ENCODE results near the gene FSIP2.

The FSIP2 gene

GRCh38 chr2:185875136-185875931 is 136.7 kb downstream of the FSIP2 start:
- intact Hi-C loops (cut with DNase I) = no loop called here
- no peak for DNase-seq

GRCh38 chr2:185876234-185876633 is 137.6 kb downstream of the FSIP2 start:
- DNase-seq = no peak
- intact Hi-C loops (cut with DNase I) = no loop called here

- DNase-seq = no peak
- intact Hi-C loops (cut with DNase I) = no loop called here
Observed at GRCh38 chr2:185880396-185880795, 141.8 kb downstream of the FSIP2 start.

Data from head of caudate nucleus (tissue), 42 donors.